PC-3 (cell line): ENCODE data around the gene TPX2. TPM values are rescaled to one million over a fixed set of nuclear protein-coding genes. Genes with fewer than 3 reads are reported as not detected.

Experiments used
- ATAC-seq: fragments of 200-7000 bp; cut with Tn5 transposase; 2 replicates; pipeline ENCODE4 v1.9.1; 2020; ENCODE audit warnings: mild to moderate bottlenecking, moderate library complexity
- BruUV-seq: library from RNA; stranded (reverse); fragments of 400-500 nt; replicated peaks from 2 replicates; lab custom pipeline; 2021; lab: Mats Ljungman, UMichigan
- CTCF ChIA-PET: fragments of 300-600 bp; sonication (Branson Sonifier 250); formaldehyde crosslinking; loops from one replicate; lab custom pipeline; 2022; ENCODE audit warnings: antibody characterized with exemption; lab: Charles Lee
- POLR2A ChIA-PET: fragments of 300-600 bp; sonication (Branson Sonifier 250); formaldehyde crosslinking; loops from one replicate; lab custom pipeline; 2022; ENCODE audit warnings: antibody characterized with exemption; ENCODE audit not compliant: unreplicated experiment; lab: Charles Lee
- DNase-seq: peaks from one replicate; pipeline ENCODE4 v3.0.0-alpha.2; 2015
- H2AFZ ChIP-seq: fragments of 300-600 bp; sonication (generic); 2 replicates; pipeline ENCODE4 v1.6.0; 2016; ENCODE audit warnings: antibody characterized with exemption, low read length
- H3F3A ChIP-seq: fragments of 300-600 bp; sonication (generic); one replicate; pipeline ENCODE4 v1.6.0; 2017; ENCODE audit warnings: antibody characterized with exemption, low read length, control low read depth, mild to moderate bottlenecking; ENCODE audit not compliant: unreplicated experiment
- H3K27ac ChIP-seq: fragments of 300-600 bp; sonication (generic); 2 replicates; pipeline ENCODE4 v1.5.1; 2016; ENCODE audit warnings: mild to moderate bottlenecking, low read length
- H3K27me3 ChIP-seq: fragments of 300-600 bp; sonication (generic); 2 replicates; pipeline ENCODE4 v1.6.1; 2016; ENCODE audit warnings: low read length, mixed read lengths
- H3K36me3 ChIP-seq: fragments of 300-600 bp; sonication (generic); 2 replicates; pipeline ENCODE4 v1.6.1; 2016; ENCODE audit warnings: low read depth, mixed run types, low read length, mixed read lengths
- H3K4me1 ChIP-seq: fragments of 300-600 bp; sonication (generic); 2 replicates; pipeline ENCODE4 v1.5.1; 2016; ENCODE audit warnings: low read length; ENCODE audit not compliant: insufficient read depth
- H3K4me2 ChIP-seq: fragments of 300-600 bp; sonication (generic); 2 replicates; pipeline ENCODE4 v1.6.0; 2016; ENCODE audit warnings: low read length
- H3K4me3 ChIP-seq: fragments of 300-600 bp; sonication (generic); 2 replicates; pipeline ENCODE4 v1.5.1; 2016; ENCODE audit warnings: mild to moderate bottlenecking, low read length, mixed read lengths
- H3K79me2 ChIP-seq: fragments of 300-600 bp; sonication (generic); 2 replicates; pipeline ENCODE4 v1.6.1; 2017; ENCODE audit warnings: low read length, mixed read lengths
- H3K9ac ChIP-seq: fragments of 300-600 bp; sonication (generic); 2 replicates; pipeline ENCODE4 v1.6.0; 2016; ENCODE audit warnings: mild to moderate bottlenecking, low read length
- H3K9me2 ChIP-seq: fragments of 300-600 bp; sonication (generic); replicated peaks from 2 replicates; pipeline ENCODE4 v1.6.1; 2016; ENCODE audit warnings: mixed run types, low read length, mixed read lengths
- H3K9me3 ChIP-seq: fragments of 300-600 bp; sonication (generic); 2 replicates; pipeline ENCODE4 v1.6.1; 2016; ENCODE audit warnings: low read length, mixed read lengths
- H4K20me1 ChIP-seq: fragments of 300-600 bp; sonication (generic); 2 replicates; pipeline ENCODE4 v1.6.1; 2016; ENCODE audit warnings: low read length, mixed read lengths
- EZH2 ChIP-seq: fragments of 300-600 bp; sonication (generic); IDR thresholded peaks from one replicate; pipeline ENCODE4 v1.6.1; 2017; ENCODE audit warnings: antibody characterized with exemption, mild to moderate bottlenecking, low read length; ENCODE audit not compliant: unreplicated experiment
- EZH2phosphoT487 ChIP-seq: fragments of 300-600 bp; sonication (generic); IDR thresholded peaks from 2 replicates; pipeline ENCODE4 v1.6.1; 2018; ENCODE audit warnings: mild to moderate bottlenecking, antibody characterized with exemption, low read length, borderline replicate concordance
- intact Hi-C: fragments of 100-400 bp; cut with micrococcal nuclease; formaldehyde crosslinking; loops from 2 replicates; pipeline ENCODE4 v1.9.0; 2023
- total RNA-seq: library from RNA; depleted of rRNA; stranded (reverse); fragments of >200 nt; gene quantifications from 2 replicates; pipeline ENCODE4 v1.2.3, GENCODE V29; 2014
- TF ChIP-seq, protein P1 (sequence below): fragments of 300-600 bp; sonication (generic); conservative IDR thresholded peaks from 2 replicates; pipeline ENCODE4 v1.5.1; 2017; ENCODE audit warnings: antibody characterized with exemption, low read depth, mild to moderate bottlenecking, low read length

The TPX2 gene
- total RNA-seq, 1 experiment from 2014 or later = 128 TPM

DNA sequence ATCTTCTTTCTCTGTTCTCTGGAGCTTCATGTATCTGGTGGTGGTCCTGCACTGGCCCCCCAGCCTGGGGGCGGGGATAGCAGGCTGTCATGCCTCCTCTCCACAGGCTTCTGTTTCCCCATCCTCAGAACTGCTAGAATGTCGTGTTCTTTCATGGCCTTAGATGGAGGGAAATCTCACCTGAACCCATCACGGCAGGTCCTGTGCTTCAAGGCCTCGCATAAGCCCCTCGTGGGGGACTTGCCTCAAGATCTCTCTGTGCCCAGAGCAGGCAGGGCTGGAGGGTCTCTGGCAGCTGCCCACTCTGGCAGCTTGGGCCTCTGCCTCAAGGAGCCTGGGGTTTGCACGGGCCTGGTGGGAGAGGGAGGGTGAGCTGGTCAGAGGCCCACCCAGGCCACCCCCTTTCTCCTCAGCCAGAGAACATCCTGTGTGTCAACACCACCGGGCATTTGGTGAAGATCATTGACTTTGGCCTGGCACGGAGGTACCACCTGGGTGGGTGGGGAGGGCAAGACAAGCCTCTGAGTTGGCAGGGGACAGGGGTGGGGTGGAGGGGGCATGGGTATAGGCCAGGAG lies 91.4 kb downstream of the TPX2 start:
- POLR2A ChIA-PET = no interaction called here
- BruUV-seq = no TSS peak
- no peak overlapping the region for H3K4me3 ChIP-seq
- no peak overlapping the region for H2AFZ ChIP-seq
- H4K20me1 ChIP-seq = 0 out of 2 replicates have a peak, but pooled peaks cover 1% of the 10 kb centered on the region
- H3K9me2 ChIP-seq = no peaks in the 10 kb centered on the region
- TF ChIP-seq EZH2 (no peak), EZH2phosphoT487 (no peak)
- TF ChIP-seq, protein P1, sequence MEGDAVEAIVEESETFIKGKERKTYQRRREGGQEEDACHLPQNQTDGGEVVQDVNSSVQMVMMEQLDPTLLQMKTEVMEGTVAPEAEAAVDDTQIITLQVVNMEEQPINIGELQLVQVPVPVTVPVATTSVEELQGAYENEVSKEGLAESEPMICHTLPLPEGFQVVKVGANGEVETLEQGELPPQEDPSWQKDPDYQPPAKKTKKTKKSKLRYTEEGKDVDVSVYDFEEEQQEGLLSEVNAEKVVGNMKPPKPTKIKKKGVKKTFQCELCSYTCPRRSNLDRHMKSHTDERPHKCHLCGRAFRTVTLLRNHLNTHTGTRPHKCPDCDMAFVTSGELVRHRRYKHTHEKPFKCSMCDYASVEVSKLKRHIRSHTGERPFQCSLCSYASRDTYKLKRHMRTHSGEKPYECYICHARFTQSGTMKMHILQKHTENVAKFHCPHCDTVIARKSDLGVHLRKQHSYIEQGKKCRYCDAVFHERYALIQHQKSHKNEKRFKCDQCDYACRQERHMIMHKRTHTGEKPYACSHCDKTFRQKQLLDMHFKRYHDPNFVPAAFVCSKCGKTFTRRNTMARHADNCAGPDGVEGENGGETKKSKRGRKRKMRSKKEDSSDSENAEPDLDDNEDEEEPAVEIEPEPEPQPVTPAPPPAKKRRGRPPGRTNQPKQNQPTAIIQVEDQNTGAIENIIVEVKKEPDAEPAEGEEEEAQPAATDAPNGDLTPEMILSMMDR = no peak
- H3K27me3 ChIP-seq = no peaks in the 10 kb centered on the region
- H3K9ac ChIP-seq = no peak overlapping the region
- H3K36me3 ChIP-seq = no peaks in the 10 kb centered on the region
- H3K27ac ChIP-seq = no peak overlapping the region
- no peaks in the 10 kb centered on the region for H3K9me3 ChIP-seq
- DNase-seq (no peak), ATAC-seq (no peak)
- CTCF ChIA-PET = no interaction called here
- no peaks in the 10 kb centered on the region for H3F3A ChIP-seq
- peaks cover 4% of the 10 kb centered on the region for H3K4me1 ChIP-seq
- intact Hi-C loops = no loop called here
- no peak overlapping the region for H3K4me2 ChIP-seq
- no peaks in the 10 kb centered on the region for H3K79me2 ChIP-seq

DNA sequence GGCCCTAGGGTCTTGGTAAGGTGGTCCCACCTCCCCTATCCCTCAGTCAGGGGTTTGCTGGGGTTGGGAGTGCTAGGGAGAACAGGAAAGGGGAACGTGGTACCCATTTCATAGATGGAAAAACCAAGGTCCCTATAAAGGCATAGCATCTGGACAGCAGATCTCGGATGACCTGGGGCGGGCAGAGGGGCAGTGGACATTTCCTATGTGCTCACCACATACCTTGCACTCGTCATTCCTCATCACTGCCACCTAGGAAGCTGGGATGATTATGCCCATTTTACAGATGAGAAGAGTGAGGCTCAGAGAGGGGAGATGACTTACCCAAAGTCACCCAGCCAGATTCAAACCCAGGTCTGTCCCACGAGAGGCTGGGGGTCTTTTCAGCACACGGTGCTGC lies 92.1 kb downstream of the TPX2 start:
- TF ChIP-seq, protein P1 = no peak
- TF ChIP-seq EZH2phosphoT487 = no peak
- ChIA-PET POLR2A (no interaction called here), CTCF (no interaction called here)
- BruUV-seq = no TSS peak
- H3K79me2 ChIP-seq = no peaks in the 10 kb centered on the region
- no peaks in the 10 kb centered on the region for H3K36me3 ChIP-seq
- H3F3A ChIP-seq = no peaks in the 10 kb centered on the region
- H3K4me3 ChIP-seq = no peak overlapping the region
- intact Hi-C loops = no loop called here
- H3K27me3 ChIP-seq = no peaks in the 10 kb centered on the region
- ATAC-seq (no peak), DNase-seq (no peak)
- no peak overlapping the region for H3K4me2 ChIP-seq
- 0 out of 2 replicates have a peak, but pooled peaks cover 3% of the 10 kb centered on the region for H4K20me1 ChIP-seq
- H2AFZ ChIP-seq = no peak overlapping the region
- H3K4me1 ChIP-seq = peaks cover 11% of the 10 kb centered on the region
- no peak overlapping the region for H3K9ac ChIP-seq
- H3K9me2 ChIP-seq = no peaks in the 10 kb centered on the region
- no peak overlapping the region for H3K27ac ChIP-seq
- no peaks in the 10 kb centered on the region for H3K9me3 ChIP-seq

DNA sequence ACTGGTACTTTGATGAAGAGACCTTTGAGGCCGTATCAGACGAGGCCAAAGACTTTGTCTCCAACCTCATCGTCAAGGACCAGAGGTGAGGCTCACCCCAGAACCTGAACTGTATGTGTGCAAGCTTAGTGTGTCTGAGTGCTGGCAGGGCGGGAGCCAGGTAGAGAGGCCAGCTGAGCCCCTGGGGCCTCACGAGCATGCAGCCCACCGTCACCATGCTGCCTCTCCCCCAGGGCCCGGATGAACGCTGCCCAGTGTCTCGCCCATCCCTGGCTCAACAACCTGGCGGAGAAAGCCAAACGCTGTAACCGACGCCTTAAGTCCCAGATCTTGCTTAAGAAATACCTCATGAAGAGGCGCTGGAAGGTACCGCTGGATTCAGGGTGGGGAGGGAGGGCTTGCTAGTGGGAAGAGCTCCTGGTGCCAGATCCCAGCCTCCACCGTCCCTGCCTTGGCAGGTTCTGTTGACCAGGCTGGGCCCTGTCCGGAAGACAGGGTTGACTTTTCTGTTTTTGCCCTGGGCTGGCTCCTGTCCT lies 92.7 kb downstream of the TPX2 start:
- H3K9me2 ChIP-seq = no peaks in the 10 kb centered on the region
- CTCF ChIA-PET = no interaction called here
- H4K20me1 ChIP-seq = 0 out of 2 replicates have a peak, but pooled peaks cover 3% of the 10 kb centered on the region
- H3F3A ChIP-seq = no peaks in the 10 kb centered on the region
- intact Hi-C loops = no loop called here
- DNase-seq (no peak), ATAC-seq (no peak)
- POLR2A ChIA-PET = no interaction called here
- H3K4me1 ChIP-seq = peaks cover 17% of the 10 kb centered on the region
- TF ChIP-seq, protein P1 = no peak
- TF ChIP-seq EZH2 (no peak), EZH2phosphoT487 (no peak)
- H3K4me2 ChIP-seq = no peak overlapping the region
- H3K27ac ChIP-seq = no peak overlapping the region
- no peak overlapping the region for H3K9ac ChIP-seq
- no peak overlapping the region for H2AFZ ChIP-seq
- H3K79me2 ChIP-seq = no peaks in the 10 kb centered on the region
- H3K36me3 ChIP-seq = no peaks in the 10 kb centered on the region
- no peaks in the 10 kb centered on the region for H3K27me3 ChIP-seq
- H3K4me3 ChIP-seq = no peak overlapping the region
- BruUV-seq = no TSS peak
- H3K9me3 ChIP-seq = no peaks in the 10 kb centered on the region
